NCI-H446 treated with DMSO at 0.1 percent for 48 hours (cell line): ENCODE data around the gene RNFT2.

Experiments
- DNase-seq: peaks from one replicate; lab custom pipeline; 2025; lab: John Stamatoyannopoulos, UW

RNFT2 gene

GRCh38 chr12:116878567-116879508, 140.7 kb downstream of the RNFT2 start:
- no peak for DNase-seq

GRCh38 chr12:116879509-116880212, 141.5 kb downstream of the RNFT2 start:
- DNase-seq, result no peak

- DNase-seq, result no peak
These were observed 142.2 kb downstream of the RNFT2 start for GRCh38 chr12:116880213-116880816.

GRCh38 chr12:116880817-116881324, 142.8 kb downstream of the RNFT2 start:
- peak; percentile 33 for DNase-seq

GRCh38 chr12:116881325-116881876, 143.3 kb downstream of the RNFT2 start, which contains the start of gene HRK:
TSS of gene HRK (minus strand) at chr12:116881441. CDS start at chr12:116881307, 134 bp downstream.
- peak; percentile 33 for DNase-seq

GRCh38 chr12:116881877-116882507, 143.9 kb downstream of the RNFT2 start:
- DNase-seq, result no peak

GRCh38 chr12:116882742-116883141, 144.6 kb downstream of the RNFT2 start:
- peak; percentile 35 for DNase-seq

GRCh38 chr12:116884871-116885270, 146.8 kb downstream of the RNFT2 start:
- DNase-seq, result no peak

GRCh38 chr12:116885491-116885890, 147.4 kb downstream of the RNFT2 start:
- no peak for DNase-seq

GRCh38 chr12:116887244-116887643, 149.1 kb downstream of the RNFT2 start:
- DNase-seq, result no peak

- no peak for DNase-seq
These were observed 149.8 kb downstream of the RNFT2 start for GRCh38 chr12:116887897-116888296.

- DNase-seq, result no peak
These were observed 152.2 kb downstream of the RNFT2 start for GRCh38 chr12:116890330-116890729.

- DNase-seq, result no peak
These were observed 152.9 kb downstream of the RNFT2 start for GRCh38 chr12:116891019-116891418.

GRCh38 chr12:116892349-116893140, 154.4 kb downstream of the RNFT2 start:
- no peak for DNase-seq

GRCh38 chr12:116894913-116895312, 156.8 kb downstream of the RNFT2 start:
- no peak for DNase-seq

- DNase-seq, result no peak
These were observed 158.4 kb downstream of the RNFT2 start for GRCh38 chr12:116896411-116896924.

- no peak for DNase-seq
These were observed 159.4 kb downstream of the RNFT2 start for GRCh38 chr12:116897476-116897875.

- no peak for DNase-seq
These were observed 160.6 kb downstream of the RNFT2 start for GRCh38 chr12:116898669-116899068.

GRCh38 chr12:116901612-116902011, 163.5 kb downstream of the RNFT2 start:
- DNase-seq, result no peak
